Hematopoietic multipotent progenitor cell (in vitro differentiated cells): ENCODE results near the gene CGREF1. TPM values are rescaled to one million over a fixed set of nuclear protein-coding genes. Genes with fewer than 3 reads are reported as not detected.
"Not testable (repeated sequence)": the region's sequence is repeated elsewhere in the genome, so short reads cannot be mapped to it uniquely, and the experiment has no call there.

ENCODE experiments used
- DNase-seq, 3 donors: peaks; one replicate each; pipeline ENCODE4 v3.0.0-alpha.2; 2011 to 2015; ENCODE audit warnings: low read depth in 2 of 3, low spot score in 2 of 3
- total RNA-seq: library from RNA; depleted of rRNA; stranded (reverse); fragments of >200 nt; gene quantifications from one replicate; pipeline ENCODE4 v1.2.3, GENCODE V29; 2012

Gene CGREF1
- total RNA-seq, 1 donor = 9.2 TPM

DNA sequence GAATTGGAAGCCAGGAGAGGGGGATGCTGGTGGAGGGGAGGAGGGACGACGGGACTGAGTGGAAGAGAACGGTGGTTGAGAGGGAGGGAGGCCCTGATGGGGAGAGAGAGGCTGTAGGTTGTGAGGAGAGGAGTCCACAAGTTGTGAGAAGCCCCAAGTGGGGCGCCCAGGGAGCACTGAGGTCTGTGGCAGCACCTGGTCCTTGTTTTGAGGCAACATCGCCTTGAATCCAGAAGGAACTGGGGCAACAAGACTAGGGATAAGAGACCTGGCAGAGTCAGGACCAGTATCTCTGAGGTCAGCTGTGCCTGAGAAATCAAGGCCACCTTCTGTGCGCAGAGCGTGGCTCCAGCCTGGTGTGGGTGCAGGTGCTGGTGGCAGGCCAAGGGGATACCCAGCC lies 19.2 kb upstream of the CGREF1 start:
- DNase-seq = no peak

DNA sequence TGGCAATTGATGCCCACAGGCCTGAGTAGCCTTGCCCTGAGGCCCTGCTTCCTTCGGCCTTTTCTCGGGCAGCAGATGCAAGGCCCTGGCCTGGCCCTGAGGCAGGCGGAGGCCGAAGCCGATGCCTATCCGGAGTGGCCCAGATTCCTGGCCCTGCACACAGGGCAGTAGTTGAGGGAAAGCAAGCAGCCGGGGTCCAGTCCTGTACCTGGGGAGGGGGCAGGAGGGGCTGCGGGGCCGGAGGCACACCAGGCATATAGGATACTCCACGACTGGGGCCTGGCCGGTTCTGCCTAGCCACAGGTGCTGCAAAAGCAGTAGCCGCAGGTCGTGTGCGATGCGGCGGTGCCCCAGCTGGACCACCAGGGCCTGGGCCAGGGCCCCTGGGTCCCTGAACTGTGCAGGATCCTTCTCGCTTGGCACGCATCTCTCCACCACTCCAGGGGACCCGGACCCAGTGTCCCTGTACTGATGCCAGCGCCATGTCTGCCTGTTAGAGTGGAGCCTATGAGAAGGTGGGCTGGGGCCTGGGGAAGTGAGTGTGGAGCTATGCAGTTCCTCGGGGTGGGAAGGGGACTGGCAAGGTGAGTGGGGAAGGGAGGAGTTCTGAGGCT lies 18.5 kb upstream of the CGREF1 start:
- DNase-seq = no peak

DNA sequence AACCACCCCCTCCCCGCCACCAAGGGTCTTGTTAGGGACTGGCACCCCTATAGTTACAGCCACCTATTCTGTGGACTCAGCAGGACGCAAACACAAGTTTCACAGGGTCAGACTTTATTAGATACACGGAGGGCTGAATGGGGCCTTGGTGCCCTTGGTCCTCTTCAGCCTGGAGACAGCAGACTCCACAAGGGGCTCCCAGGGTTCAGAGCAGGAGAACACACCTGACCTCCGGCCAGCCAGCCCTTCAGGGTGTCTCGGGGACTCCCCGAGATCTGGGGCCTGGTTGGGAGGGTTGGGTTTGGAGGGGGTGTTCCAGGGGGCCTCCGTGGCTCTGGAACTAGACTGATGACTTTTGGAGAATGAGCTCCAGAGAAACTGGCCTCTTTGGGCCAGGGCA lies 17.8 kb upstream of the CGREF1 start:
- DNase-seq = no peak

DNA sequence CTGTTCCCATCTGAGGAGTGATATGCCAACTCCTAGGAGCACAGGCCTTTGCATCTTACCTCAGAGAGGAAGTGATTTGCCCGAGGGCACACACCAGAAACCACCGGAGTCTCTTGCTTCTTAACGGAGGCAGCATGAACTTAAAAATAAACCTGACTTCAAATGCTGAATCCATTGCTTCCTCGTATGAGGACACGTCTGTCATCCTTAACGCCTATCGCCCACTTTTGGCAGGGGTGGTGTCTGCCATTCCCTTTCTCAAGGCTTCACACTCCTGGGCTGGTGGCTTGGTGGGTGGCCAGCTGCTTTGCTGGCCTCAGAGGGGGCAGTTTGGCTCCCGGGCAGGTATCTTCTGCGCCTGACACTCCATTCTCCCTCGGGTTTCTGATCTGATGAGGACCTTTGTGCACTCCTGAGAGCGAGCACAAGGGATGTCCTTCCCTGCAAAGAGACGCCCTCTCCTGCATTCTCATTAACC lies 16.6 kb upstream of the CGREF1 start:
- no peak for DNase-seq

DNA sequence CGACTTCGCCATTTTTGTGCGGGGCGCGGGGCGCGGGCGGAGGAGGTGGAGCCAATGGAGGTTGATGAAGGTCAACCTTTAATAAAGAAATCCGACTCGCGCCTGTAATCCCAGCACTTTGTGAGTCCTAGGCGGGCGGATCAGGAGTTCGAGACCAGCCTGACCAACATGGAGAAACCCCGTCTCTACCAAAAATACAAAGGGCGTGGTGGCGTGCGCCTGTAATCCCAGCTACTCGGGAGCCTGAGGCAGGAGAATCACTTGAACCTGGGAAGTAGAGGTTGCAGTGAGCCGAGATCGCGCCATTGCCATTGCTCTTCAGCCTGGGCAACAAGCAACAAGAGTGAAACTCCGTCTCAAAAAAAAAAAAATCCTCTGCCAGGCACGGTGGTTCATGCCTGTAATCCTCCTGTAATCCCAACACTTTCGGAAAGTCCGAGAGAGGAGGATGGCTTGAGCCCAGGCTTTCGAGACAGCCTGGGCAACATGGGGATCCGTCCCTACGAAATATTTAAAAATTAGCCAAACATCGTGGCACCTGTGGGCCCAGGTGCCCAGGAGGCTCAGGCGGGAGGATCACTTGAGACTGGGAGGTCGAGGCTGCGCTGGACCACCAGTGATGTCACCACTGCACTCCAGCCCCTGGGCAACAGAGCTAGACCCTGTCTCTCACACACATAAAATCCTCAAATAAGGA lies 16.0 kb upstream of the CGREF1 start:
- no peak for DNase-seq

DNA sequence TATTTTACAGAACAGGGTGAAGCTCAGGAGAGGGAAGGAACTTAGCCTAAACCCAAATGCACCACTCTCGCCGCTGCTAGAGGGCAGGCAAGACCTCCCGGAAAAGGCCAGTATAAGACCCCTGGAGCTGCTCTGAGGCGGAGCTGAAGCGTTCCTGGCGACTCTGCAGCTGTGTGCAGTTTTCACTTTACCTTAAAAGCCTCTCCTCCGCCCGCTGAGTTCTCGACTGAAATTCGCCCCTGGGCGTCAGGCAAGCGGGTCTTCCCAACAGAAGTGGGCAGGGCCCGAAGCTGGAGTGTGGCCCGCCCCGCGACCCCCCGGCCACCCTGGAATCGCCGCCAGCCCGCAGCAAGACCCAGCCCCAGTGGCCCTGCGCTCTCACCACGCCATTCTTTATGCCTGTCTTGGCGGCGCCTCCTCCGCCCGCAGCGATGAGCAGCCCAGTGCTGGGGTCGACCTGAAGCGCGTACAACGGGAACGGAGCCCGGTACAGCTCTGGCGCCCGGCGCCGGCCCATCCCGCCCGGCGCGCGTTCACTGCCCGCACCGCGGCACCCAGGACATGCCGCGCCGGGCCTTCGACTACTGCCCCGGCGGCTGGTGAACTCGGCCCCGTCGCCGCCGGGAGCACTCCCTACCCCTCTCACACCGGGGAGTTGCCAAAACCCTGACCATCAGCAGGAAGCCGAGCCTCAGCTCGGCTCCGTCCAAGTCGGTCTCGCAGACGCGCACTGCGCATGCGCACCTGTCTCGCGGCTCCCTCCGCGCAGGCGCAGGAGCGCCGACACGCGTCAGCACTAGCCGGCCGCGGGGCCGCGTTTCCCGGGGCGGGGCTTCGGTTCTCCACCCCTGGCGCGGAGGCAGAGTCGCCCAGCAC lies 15.2 kb upstream of the CGREF1 start, which contains the start of gene PREB:
TSS of gene PREB (minus strand) at position 732 of the 876 bp plus-strand sequence. CDS start at position 517, 215 bp downstream.
- DNase-seq = peak; percentile 94 to 97 (median 95)

DNA sequence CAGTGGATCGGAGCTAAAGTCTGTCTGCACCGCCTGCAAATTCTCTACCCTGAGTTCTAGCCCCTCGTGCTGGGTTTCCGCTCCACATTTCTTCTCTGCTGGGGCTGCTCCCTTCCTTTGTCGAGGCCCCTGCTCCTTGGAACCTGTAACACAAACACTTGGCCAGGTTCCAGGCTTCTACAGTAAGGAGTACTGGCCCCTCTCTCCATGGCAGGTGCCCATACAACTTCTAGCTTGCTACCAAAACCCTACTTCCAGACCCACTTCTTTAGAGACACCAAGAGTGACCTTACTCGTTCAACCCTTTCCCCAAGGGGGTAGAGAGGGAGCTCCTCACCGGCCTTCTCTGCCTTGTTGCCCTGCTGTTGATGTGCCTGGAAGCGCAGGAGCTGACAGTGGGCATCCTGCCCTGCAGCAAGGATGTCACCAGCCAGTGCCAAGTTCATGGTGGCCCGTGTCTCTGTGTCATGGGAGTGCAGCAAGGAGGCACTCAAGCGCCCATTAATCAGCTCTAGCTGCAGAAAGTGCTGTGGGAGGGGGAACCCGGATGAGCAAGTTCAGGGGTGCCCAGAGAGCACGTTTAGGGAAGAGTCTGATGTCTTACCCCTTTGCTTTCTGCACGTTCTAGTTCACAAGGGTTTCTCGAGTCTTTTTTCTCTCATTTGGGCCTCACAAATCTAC lies 14.4 kb upstream of the CGREF1 start:
- no peak for DNase-seq

DNA sequence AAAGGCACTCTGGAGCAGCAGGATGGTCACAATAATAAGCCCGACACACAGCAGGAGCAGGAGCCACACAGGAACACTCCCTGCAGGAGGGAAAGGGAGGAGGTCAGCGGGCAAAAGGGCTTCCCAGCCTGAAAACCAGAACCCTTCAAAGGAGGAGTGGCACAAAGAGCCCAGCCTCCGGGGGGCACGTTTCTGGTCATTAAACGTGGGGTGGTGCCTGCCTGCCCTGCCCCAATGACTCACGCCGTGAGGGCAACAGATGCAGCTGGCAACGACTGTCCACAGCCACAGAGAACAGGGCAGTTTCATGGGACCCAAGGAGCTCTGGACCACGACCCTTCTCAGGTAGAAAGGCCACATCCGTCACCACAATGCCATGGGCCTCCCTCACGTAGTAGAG lies 12.5 kb upstream of the CGREF1 start:
- no peak for DNase-seq

DNA sequence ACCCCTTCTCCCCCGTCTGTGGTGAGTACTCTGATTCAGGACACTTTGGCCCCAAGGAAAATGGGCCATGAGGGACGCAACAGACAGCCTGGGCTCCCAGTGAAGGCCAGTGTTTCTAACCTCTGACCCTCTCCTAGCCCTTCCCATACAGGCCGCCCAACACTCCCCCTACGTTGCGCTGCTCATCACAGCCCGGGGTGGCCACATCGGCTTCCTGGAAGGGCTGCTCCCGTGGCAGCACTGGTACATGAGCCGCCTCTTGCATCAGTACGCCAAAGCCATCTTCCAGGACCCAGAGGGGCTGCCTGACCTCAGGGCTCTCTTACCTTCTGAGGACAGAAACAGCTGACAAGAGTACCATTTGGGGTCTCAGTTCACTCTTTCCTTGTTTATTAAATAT lies 11.5 kb upstream of the CGREF1 start:
- DNase-seq = no peak

DNA sequence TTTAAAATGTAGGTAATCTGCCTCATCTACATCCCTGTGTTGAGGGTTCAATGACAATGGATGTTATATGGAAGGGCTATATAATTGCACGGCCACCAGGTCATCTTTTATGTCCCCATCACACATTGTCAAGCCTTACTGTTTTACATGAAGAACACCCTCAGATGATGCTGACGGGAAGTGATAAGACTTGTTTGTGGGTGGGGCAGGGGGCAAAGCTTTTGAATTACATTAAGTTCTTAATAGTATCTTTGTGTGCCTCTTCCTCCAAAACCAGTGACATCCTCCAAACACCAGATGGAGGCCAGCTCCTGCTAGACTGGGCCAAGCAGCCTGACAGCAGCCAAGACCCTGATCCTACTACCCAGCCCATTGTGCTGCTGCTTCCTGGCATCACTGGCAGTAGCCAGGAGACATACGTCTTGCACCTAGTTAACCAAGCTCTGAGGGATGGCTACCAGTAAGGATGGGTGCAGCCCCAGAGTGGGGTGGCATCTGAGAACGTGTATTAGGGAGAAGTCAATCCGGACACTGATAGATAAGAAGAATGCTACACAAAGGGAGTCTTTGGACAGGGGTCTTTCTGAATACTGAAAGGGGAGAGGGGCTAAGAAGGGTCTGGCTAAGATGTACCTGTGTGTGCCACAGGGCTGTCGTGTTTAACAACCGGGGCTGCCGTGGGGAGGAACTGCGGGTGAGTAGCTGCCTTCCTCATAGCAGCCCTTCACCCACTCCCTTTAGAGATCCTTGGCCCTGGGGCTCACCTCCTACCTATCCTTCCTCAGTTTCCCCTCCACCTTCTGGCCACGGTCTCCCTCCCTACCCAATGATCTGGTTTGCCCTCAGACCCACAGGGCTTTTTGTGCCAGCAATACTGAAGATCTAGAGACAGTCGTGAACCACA lies 10.0 kb upstream of the CGREF1 start:
- DNase-seq = no peak

DNA sequence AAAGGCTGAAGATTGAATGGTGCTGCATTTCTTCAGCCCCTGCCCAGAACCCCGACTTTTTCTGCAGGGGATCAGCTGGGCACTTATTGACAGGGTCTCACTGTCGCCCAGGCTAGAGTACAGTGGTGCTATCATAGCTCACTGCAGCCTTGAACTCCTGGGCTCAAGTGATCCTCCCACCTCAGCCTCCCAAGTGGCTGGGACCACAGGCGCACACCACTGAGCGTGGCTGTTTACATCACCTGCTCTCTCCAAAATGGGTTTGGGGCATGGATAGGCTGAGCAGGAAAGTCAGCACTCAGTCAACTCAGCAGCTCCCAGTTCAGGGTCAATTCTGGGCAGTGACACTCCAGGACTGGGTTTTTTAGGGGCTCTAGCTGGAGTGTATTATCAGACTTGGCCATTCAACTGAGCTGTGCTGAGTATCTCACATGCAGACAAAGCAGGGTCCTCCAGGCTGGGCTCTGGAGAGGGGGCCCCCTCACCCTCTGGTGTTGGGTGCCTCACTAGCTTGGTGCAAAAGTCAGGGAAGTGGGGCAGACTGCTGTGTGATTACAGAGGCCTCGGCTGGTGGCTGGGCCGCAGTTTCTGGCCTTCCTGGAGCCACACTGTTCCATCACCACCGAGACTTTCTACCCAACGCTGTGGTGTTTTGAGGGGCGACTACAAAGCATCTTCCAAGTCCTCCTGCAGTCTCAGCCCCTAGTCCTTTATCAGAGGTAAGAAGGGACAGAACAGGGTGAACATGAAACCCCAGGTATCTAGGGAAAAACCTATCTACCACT lies 9.1 kb upstream of the CGREF1 start:
- no peak for DNase-seq

DNA sequence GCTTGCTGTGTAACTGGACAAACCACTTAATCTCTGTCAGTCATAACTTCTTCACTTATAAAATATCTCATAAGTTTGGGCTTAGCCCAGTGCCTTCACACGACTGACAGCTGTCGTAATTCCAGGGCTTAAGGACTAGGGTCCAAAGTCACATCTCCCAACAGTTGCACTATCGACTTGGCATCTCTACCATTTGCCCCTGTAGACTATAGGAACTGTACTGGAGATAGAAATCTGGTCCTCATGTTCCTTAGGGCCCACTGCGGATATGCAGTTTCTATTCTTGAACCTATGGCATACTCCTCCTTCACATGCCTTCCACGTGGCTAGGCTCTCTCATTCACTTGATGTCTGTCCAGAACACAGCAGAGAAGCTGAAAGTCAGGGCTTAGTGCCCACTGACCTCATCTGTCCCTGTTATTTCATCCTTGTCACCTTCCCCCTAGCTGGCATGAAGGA lies 7.4 kb upstream of the CGREF1 start:
- no peak for DNase-seq

DNA sequence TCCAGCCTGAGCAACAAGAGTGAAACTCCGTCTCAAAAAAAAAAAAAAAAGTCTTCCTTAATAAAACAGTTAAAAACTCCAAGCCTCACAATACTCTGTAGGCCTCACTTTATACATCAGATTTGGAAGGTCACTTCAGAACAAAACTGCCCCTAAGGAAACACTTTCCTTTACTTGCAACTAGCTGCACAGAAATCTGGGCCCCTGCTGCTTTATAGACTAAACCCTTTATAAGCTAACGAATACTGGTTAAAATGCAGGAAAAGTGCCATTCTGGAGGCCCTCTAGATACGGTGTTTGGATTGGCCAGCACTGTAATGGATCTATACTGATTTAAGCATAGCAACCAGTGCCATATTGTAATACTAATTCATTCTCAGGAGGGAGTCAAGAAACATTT lies 6.2 kb upstream of the CGREF1 start:
- no peak for DNase-seq

DNA sequence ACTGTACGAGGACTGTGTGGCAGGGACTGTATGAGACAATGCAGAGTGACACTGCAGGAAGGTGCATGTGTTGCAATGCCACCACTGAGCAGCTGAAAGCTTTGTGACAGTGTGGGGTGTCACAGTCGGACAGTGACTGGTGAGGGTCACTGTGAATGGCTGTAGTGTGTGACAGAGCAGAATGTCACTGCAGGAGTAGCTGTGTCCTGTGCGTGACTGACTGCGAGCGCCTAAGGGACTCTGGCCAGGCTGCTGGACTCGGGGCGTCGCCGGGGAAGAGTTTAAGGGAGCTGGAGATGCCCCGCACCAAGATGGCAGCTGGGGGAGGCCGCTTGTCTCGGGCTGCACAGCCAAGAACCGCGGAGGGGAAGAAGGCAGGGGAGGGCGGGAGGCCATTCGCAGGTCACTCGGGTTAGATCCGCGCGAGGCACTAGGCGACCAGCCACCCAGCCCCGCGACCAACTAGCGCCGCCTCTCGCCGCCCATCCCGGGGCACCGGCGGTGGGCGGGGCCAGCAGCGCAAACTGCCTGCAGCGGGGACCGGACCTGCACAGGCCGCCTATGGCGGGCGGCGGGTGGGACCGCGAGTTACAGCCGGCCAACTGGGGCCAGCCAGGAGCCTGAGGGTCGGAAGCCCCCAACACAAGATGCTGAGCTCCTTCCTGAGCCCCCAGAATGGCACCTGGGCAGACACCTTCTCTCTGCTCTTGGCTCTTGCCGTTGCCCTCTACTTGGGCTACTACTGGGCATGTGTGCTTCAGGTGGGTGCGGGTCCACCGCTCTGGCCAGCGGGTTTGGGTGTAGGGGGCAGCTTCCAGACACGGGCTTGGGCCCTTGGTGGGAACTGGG lies 4.6 kb upstream of the CGREF1 start, which contains the start of gene ABHD1:
TSS of gene ABHD1 (plus strand) at position 514 of the 849 bp plus-strand sequence. CDS start at position 648, 134 bp downstream.
- peak in 2 of 3 donors; percentile 62 to 65 for DNase-seq

DNA sequence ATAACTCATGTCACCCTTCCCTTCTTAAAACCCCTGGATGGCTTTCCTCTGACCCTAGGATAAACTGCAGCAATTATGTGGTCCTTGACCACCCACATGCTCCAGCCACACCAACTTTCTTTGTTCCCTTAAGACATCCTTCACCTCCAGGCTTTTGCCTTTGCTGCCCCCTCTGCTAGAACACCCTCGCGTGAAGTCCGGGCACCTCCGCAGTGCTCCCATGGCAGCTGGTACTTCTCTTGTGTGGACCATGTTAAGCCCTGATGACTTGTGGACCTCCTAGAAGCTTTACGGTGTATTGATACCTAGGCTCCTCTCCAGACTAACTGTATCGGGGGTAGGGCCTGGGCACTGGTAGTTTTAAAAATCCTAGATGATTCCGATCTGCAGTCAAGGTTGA lies 3.9 kb upstream of the CGREF1 start:
- DNase-seq = no peak

DNA sequence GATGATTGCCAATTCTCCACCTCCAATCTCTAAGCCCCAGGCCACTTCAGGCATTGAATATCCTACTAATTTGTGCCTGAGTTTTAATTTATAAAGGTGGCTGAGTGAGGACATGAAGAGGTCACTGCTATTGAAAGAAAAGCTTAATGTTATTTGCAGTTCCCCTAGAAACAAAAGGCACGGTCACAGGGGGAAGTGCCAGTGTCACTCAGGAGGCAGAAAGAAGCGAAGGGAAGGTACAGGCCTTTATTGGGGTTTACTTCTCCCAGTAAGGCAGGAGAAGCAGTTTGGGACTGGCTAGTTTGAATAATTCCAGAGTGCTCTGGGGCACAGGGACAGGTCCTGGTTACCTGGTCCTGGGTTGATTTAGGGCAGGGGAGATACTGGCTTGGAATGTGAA lies 3.0 kb upstream of the CGREF1 start:
- DNase-seq = no peak

DNA sequence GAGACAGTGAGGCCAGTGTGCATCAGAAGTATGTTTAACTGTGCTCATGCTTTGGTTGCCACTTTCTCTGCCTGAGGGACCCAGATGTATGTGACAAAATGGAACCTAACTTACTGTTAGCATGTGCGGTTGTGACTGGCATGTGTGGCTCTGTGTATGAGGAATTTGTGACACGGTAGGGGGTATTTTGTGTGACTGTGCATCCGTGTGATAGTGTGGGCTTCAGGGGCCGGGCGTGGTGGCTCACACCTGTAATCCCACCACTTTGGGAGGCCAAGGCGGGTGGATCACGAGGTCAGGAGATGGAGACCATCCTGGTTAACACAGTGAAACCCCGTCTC lies 372 bp upstream of the CGREF1 start:
- not testable (repeated sequence) for DNase-seq

DNA sequence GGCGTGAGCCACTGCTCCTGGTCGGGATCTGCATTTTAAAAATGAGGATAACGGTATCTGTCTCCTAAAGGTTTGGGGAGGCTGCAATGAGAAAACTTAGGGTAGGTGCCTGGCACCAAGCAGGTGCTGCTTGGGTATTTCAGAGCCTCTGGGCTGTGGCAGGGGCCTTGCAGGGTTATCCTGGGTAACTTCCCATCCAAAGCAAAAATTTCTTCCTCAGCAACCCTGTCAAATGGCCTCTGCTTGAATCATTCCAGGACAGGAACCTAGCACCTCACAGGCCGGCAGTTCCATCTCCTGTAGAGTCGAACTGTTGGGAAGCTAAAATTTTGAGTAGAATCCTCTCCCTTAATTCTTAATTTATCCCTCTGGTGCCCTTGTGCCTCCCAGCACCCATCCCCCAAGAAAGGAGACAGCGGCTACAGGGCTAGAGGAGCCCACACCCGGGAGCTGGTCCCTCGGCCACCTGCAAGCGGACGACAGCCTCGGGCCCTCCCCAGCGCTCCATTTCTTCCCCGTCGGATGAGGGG lies 868 bp downstream of the CGREF1 start:
- DNase-seq = no peak
